Stomach (tissue), 4 donors: ENCODE measurements around the gene ABI3BP.

Source experiments
- POLR2A ChIP-seq, 4 donors: fragments of 450-650 bp; IDR thresholded peaks; one replicate each; pipeline ENCODE4 v1.6.1; 2016; ENCODE audit warnings: antibody characterized with exemption in 4 of 4, control low read depth in 2 of 4, mild to moderate bottlenecking in 1 of 4, moderate library complexity in 1 of 4
- POLR2AphosphoS5 ChIP-seq, 3 donors: sonication (generic); formaldehyde crosslinking; IDR thresholded peaks; one replicate each; pipeline ENCODE4 v1.6.1; 2016; ENCODE audit warnings: antibody characterized with exemption in 3 of 3
- TF ChIP-seq, protein P1 (sequence below), 7 experiments: fragments of 450-650 bp in 4 of 7; fragments of 200-600 bp in 3 of 7; sonication (generic) in 3 of 7; IDR thresholded peaks; one replicate each; pipeline ENCODE4 v1.5.1; 2016 to 2019; ENCODE audit warnings: antibody characterized with exemption in 7 of 7, control low read depth in 2 of 7, mild to moderate bottlenecking in 1 of 7

DNA sequence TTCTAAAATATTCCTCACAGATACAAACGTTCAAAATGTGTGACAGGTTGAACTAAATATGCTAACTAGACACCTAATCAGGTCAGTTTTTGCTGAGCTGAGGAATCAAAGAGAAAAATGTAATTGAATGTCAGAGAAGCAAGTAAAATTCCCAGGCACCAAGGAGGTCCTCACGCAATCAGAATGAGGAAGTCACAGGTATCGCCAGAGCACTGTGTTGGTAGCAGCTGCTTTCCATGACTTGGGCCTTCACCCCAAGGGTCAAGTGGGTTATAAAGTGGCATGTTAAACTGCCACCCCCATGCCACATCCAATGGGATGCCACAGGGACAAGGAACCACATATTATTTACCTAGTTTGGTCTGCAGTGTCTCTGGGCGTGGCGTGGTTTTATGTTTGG lies 158.9 kb downstream of the ABI3BP start:
- TF ChIP-seq, protein P1, sequence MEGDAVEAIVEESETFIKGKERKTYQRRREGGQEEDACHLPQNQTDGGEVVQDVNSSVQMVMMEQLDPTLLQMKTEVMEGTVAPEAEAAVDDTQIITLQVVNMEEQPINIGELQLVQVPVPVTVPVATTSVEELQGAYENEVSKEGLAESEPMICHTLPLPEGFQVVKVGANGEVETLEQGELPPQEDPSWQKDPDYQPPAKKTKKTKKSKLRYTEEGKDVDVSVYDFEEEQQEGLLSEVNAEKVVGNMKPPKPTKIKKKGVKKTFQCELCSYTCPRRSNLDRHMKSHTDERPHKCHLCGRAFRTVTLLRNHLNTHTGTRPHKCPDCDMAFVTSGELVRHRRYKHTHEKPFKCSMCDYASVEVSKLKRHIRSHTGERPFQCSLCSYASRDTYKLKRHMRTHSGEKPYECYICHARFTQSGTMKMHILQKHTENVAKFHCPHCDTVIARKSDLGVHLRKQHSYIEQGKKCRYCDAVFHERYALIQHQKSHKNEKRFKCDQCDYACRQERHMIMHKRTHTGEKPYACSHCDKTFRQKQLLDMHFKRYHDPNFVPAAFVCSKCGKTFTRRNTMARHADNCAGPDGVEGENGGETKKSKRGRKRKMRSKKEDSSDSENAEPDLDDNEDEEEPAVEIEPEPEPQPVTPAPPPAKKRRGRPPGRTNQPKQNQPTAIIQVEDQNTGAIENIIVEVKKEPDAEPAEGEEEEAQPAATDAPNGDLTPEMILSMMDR (IDR thresholded peaks at IDR 0.05): no peak
- TF ChIP-seq POLR2A (IDR thresholded peaks at IDR 0.05): no peak
- no peak for TF ChIP-seq POLR2AphosphoS5 (IDR thresholded peaks at IDR 0.05)
